GM21825 (cell line): ENCODE data around the gene PCCA.
A peak's percentile ranks its signal among the peaks of the same experiment; 100 is the strongest.
"Not testable (repeated sequence)": the region's sequence is repeated elsewhere in the genome, so short reads cannot be mapped to it uniquely, and the experiment has no call there.

ENCODE experiments used
- ATAC-seq: cut with Tn5 transposase; IDR thresholded peaks from one replicate; pipeline ENCODE4 v1.9.1; 2021; ENCODE audit warnings: mild to moderate bottlenecking, moderate library complexity; ENCODE audit not compliant: unreplicated experiment

The PCCA gene

GRCh38 chr13:100184095-100184494, 95.2 kb downstream of the PCCA start:
- no peak for ATAC-seq

- no peak for ATAC-seq
These were observed 106.7 kb downstream of the PCCA start for GRCh38 chr13:100195568-100195967.

- ATAC-seq, result no peak
These were observed 107.5 kb downstream of the PCCA start for GRCh38 chr13:100196375-100196774.

- ATAC-seq, result no peak
These were observed 108.2 kb downstream of the PCCA start for GRCh38 chr13:100197116-100197515.

GRCh38 chr13:100197591-100198365, 108.9 kb downstream of the PCCA start:
- ATAC-seq, result no peak

GRCh38 chr13:100203696-100204367, 114.9 kb downstream of the PCCA start:
- peak; percentile 58 for ATAC-seq

GRCh38 chr13:100208002-100208401, 119.1 kb downstream of the PCCA start:
- ATAC-seq, result no peak

- no peak for ATAC-seq
These were observed 119.7 kb downstream of the PCCA start for GRCh38 chr13:100208626-100209025.

- no peak for ATAC-seq
These were observed 121.2 kb downstream of the PCCA start for GRCh38 chr13:100209857-100210825.

GRCh38 chr13:100211016-100211710, 122.3 kb downstream of the PCCA start:
- no peak for ATAC-seq

- ATAC-seq, result no peak
These were observed 124.1 kb downstream of the PCCA start for GRCh38 chr13:100212904-100213553.

GRCh38 chr13:100213576-100213975, 124.7 kb downstream of the PCCA start:
- no peak for ATAC-seq

GRCh38 chr13:100214886-100215285, 126.0 kb downstream of the PCCA start:
- no peak for ATAC-seq

GRCh38 chr13:100221166-100221565, 132.3 kb downstream of the PCCA start:
- no peak for ATAC-seq

- ATAC-seq, result not testable (repeated sequence)
These were observed 135.2 kb downstream of the PCCA start for GRCh38 chr13:100223966-100224530.

GRCh38 chr13:100229603-100230002, 140.7 kb downstream of the PCCA start:
- no peak for ATAC-seq

- no peak for ATAC-seq
These were observed 141.9 kb downstream of the PCCA start for GRCh38 chr13:100230769-100231149.

GRCh38 chr13:100231176-100231575, 142.3 kb downstream of the PCCA start:
- no peak for ATAC-seq

GRCh38 chr13:100234006-100234405, 145.1 kb downstream of the PCCA start:
- ATAC-seq, result no peak
